ENCODE results near the gene DIAPH1.
A peak's percentile ranks its signal among the peaks of the same experiment; 100 is the strongest.

DIAPH1 gene

DNA sequence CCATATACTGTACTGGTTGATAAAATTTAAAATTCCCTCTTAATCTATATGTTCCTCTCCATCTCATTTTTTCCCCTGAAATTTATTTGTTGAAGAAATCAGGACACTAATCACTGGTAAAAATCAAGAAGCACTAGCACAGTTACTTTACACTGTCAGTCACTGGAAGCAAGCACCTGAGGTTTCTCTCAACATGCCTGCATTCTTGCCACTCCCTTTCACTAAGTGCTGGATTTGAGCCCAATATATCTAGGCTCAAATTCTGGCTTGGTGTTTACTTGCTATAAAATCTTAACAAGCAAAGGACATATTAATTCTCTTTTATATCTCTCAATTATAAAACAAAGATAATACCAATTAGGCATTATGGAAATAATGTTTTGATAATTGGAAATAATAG lies 58.6 kb downstream of the DIAPH1 start:
- H3K4me3 ChIP-seq (ENCODE audit: control insufficient read depth, low read depth, low read length), result no peak overlapping the region
- TF ChIP-seq, protein P1, sequence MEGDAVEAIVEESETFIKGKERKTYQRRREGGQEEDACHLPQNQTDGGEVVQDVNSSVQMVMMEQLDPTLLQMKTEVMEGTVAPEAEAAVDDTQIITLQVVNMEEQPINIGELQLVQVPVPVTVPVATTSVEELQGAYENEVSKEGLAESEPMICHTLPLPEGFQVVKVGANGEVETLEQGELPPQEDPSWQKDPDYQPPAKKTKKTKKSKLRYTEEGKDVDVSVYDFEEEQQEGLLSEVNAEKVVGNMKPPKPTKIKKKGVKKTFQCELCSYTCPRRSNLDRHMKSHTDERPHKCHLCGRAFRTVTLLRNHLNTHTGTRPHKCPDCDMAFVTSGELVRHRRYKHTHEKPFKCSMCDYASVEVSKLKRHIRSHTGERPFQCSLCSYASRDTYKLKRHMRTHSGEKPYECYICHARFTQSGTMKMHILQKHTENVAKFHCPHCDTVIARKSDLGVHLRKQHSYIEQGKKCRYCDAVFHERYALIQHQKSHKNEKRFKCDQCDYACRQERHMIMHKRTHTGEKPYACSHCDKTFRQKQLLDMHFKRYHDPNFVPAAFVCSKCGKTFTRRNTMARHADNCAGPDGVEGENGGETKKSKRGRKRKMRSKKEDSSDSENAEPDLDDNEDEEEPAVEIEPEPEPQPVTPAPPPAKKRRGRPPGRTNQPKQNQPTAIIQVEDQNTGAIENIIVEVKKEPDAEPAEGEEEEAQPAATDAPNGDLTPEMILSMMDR (IDR thresholded peaks at IDR 0.05; ENCODE audit: control insufficient read depth, insufficient read depth, low read depth, low read length, missing control alignments), result no peak
- no peak for DNase-seq (ENCODE audit: low read depth)

GRCh38 chr5:141559461-141559860 lies 59.3 kb downstream of the DIAPH1 start:
- DNase-seq (ENCODE audit: low read depth), result peak; percentile 43
- TF ChIP-seq, protein P1 (IDR thresholded peaks at IDR 0.05; ENCODE audit: control insufficient read depth, insufficient read depth, low read depth, low read length, missing control alignments), result no peak
- H3K4me3 ChIP-seq (ENCODE audit: control insufficient read depth, low read depth, low read length), result no peak overlapping the region

GRCh38 chr5:141558150-141558549 lies 60.6 kb downstream of the DIAPH1 start:
- TF ChIP-seq, protein P1 (IDR thresholded peaks at IDR 0.05; ENCODE audit: control insufficient read depth, insufficient read depth, low read depth, low read length, missing control alignments), result no peak
- DNase-seq (ENCODE audit: low read depth), result no peak
- no peak overlapping the region for H3K4me3 ChIP-seq (ENCODE audit: control insufficient read depth, low read depth, low read length)

GRCh38 chr5:141557681-141558136 lies 61.1 kb downstream of the DIAPH1 start:
- peak overlapping the region; percentile 5; the same call in 1 of the 2 replicates for H3K4me3 ChIP-seq (ENCODE audit: control insufficient read depth, low read depth, low read length)
- TF ChIP-seq, protein P1 (IDR thresholded peaks at IDR 0.05; ENCODE audit: control insufficient read depth, insufficient read depth, low read depth, low read length, missing control alignments), result peak; percentile 77
- peak; percentile 100 for DNase-seq (ENCODE audit: low read depth)

DNA sequence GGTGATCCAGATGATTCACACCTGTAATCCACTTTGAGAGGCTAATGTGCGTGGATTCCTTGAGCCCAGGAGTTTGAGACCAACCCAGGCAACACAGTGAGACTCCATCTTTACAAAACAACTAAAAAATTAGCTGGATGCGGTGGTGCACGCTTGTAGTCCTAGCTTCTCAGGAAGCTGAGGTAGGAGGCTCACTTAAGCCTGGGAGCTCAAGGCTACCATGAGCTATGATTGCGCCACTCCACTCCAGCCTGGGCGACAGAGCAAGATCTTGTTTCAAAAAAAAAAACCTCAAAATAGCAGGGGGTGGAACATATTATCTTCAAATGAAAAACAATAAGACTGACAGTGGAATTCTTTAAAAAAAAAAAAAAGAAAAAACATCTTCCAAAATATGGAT lies 70.9 kb downstream of the DIAPH1 start:
- no peak overlapping the region for H3K4me3 ChIP-seq (ENCODE audit: control insufficient read depth, low read depth, low read length)
- TF ChIP-seq, protein P1 (IDR thresholded peaks at IDR 0.05; ENCODE audit: control insufficient read depth, insufficient read depth, low read depth, low read length, missing control alignments), result no peak
- no peak for DNase-seq (ENCODE audit: low read depth)

DNA sequence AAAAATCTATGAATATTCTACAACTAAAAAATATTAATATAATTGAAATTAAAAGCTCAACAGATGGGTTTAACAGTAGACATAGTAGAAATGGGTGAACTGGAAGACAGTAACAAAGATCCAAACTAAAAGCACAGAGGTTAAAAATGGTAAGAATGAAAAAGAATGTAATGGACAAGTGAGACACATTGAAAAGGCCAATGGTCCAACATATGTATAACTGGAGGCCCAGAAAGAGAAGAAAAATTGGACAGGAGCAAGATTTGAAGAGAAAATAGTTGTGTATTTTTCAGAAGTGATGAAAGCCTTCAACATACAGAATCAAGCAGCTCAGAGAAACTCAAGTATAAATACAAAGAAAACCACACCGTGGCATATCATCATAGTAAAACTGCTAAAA lies 71.3 kb downstream of the DIAPH1 start:
- no peak for DNase-seq (ENCODE audit: low read depth)
- TF ChIP-seq, protein P1 (IDR thresholded peaks at IDR 0.05; ENCODE audit: control insufficient read depth, insufficient read depth, low read depth, low read length, missing control alignments), result no peak

GRCh38 chr5:141543053-141543452 lies 75.7 kb downstream of the DIAPH1 start:
- TF ChIP-seq, protein P1 (IDR thresholded peaks at IDR 0.05; ENCODE audit: control insufficient read depth, insufficient read depth, low read depth, low read length, missing control alignments), result no peak
- DNase-seq (ENCODE audit: low read depth), result no peak
- H3K4me3 ChIP-seq (ENCODE audit: control insufficient read depth, low read depth, low read length), result no peak overlapping the region

More for the DNA sequence above, 71.3 kb downstream of the DIAPH1 start:
- H3K4me3 ChIP-seq (ENCODE audit: control insufficient read depth, low read depth, low read length), result no peak overlapping the region
